Brain pericyte (primary cell): ENCODE measurements around the gene CASK.
"Not testable (repeated sequence)": the region's sequence is repeated elsewhere in the genome, so short reads cannot be mapped to it uniquely, and the experiment has no call there.

Source experiments
- DNase-seq: peaks from one replicate; pipeline ENCODE4 v3.0.0-alpha.2; 2012; ENCODE audit warnings: low read depth, low spot score

Gene CASK

DNA sequence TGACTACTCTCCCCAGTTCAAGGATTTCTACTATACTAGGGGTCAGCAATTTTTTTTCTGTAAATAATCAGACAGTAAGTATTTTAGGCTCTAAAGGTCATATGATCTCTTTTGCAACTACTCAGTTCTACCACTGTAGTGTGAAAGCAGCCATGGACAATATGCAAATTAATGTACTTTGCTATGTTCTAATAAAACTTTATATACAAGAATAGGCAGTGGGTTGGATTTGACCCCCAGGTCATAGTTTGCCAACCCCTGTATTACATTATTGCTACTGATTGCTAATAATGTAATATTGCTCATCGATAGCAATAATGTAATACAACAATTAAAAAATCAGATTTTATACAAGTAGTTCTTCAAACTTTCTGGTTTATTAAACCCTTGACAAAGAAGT, 293.8 kb downstream of the CASK start:
- no peak for DNase-seq

DNA sequence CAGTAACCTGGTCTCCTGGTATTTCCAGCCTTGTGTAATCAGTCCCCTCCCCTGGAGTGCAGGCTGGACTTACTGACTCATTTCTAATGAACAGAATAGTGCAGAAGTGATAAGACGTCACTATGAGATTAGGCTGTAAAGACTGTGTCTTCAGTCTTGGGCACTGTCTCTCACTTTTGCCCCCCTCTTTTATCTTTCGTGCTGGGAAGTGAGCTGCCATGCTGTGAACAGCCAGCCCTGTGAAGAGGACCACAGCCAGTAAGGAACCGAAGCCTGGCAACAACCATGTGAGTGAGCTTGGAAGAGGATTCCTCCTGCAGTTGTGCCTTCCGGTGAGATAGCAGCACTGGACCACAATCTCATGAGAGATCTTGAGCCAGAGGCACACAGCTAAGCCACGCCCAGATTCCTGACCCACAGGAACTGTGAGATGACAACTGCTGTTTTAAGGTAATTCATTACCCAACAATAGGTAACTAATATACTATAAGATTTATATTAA, 302.1 kb downstream of the CASK start:
- DNase-seq: no peak

DNA sequence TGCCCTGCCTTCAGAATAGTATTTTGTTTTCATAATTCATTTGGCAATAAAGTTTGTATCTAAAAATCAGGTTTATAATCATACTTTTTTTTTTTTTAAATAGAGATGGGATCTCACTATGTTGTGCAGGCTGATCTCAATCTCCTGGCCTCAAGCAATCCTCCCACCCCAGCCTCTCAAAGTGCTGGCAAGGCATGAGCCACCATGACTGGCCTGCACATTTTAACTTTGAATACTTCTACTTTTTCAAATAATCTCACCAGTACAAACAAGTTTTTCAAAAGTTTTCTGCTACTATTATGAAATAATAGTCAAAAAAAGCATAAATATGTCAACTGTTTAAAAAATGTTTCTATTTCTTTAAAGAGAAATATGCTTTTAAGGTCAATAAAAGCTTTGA, 304.1 kb downstream of the CASK start:
- no peak for DNase-seq

DNA sequence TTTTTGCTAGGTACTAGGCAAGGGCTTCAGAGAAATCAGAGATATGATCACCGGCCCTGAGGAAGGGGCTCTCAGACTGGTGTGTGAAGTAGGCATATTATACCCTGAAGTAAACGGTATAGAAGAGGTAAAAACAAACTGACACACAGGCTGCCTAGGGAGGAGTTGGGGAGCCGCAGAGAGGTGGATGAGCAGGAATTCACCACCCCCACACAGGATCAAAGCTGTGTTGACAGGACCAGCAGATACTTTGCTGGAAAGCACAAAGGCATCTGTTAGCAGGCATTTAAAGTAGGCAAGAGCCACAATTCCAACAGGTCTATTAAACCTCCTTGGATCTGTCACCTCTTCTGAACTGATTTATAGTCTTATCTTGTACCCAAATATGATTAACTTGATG, 306.4 kb downstream of the CASK start:
- no peak for DNase-seq

DNA sequence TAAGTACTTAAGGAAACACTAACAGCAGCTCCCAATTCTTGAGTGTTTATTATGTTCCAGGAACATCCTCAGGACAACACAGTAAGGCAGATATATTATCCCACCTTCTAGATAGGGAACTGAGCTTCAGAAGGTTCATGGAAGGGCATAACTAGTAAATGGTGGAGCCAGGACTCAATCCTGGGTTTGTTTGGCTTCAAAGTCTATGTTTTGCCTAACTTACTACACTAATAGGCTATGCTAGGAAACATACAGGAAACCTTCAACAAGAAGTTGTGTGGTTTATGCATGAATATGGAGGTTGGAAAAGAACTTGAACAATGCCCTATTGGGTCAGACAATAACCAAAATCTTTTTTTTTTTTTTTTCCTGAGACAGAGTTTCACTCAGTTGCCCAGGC, 307.1 kb downstream of the CASK start:
- DNase-seq: no peak

DNA sequence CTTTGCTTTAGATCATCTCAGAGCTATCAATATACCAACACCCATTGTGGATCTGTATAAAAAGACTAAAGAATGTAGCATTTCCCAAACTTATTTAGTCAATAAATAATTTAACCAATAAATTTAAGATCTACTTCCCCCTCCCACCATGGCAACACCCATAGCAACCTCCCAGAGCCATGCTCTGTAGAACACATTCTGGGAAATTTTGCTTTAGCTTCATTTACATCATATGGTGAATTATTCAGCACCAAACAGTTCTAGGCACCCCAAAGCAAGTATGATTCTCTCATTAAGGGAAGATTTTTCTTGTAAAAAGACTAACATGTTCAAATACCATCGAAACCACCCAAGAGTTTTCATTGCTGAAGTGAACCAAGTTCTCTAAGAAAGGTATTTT, 315.1 kb downstream of the CASK start:
- no peak for DNase-seq

DNA sequence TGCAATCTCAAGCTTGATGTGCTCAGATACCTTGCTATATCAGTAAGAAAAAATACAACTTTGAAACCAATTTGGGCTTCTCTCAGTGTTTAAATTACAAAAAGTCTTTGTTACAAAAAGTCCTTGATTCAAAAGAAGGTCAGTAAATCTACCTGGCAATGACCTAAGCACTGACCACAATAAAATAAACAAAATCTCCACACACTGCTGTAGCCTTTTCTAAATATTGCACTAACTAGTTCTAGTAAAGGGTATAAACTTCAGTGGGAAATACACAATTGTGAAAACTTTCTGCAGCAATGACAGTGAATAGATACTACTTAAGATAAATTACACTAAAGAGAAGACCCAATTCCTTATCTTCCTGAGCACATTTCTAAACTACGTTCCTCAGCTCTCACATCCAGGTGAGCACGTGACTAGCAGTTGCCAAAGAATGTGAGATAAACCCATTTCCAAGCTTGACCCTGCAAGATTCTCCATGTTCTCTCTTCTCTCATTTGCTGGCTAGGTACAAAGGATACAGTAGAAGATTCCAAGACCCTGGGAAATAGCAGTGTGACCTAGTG, 316.0 kb downstream of the CASK start:
- no peak for DNase-seq

DNA sequence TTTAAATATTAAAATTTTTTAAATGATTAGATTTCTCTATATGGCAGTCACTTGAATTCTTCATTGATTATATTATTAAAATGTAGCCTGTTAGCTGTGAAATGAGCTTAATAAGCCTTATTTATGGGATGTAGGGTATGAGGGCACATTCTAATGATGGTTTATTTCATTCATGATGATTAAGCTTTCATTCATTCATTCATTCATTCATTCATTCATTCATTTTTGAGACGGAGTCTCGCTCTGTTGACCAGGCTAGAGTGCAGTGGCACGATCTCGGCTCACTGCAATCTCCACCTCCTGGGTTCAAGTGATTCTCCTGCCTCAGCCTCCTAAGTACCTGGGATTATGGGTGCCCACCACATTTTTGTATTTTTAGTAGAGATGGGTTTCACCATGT, 317.3 kb downstream of the CASK start:
- DNase-seq: not testable (repeated sequence)

DNA sequence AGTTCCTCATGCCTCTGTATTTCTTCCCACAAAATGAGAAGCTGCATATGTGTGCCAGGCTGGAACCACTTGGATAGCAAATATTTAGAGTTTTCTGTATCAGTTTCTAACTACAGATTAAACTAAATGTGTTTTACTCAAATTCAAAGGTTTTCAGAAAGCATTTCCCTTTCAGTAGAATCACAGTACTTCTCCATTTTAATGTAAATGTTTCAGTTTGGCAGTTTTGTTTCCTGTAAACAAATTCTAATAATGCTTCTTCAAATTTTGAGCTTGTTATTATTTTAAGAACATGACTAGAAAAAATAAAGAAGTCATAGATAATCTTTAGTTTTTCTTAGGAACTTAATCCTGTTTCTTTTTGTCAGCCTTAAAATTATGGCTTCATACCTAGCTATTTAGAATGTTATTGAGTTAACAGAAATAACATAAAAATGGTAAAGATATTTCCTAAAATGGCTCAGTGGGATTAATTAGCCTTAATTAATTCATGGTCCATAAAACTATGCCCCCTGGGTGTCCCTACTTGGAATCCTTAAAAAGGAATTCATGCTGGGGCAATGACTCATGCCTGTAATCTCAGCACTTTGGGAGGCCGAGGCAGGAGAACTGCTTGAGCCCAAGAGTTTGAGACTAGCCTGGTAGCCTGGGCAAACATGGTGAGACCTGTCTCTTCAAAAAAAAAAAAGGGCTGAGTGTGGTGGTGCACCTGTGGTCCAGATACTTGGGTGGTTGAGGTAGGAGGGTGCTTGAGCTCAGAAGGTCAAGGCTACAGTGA, 318.4 kb downstream of the CASK start:
- no peak for DNase-seq

DNA sequence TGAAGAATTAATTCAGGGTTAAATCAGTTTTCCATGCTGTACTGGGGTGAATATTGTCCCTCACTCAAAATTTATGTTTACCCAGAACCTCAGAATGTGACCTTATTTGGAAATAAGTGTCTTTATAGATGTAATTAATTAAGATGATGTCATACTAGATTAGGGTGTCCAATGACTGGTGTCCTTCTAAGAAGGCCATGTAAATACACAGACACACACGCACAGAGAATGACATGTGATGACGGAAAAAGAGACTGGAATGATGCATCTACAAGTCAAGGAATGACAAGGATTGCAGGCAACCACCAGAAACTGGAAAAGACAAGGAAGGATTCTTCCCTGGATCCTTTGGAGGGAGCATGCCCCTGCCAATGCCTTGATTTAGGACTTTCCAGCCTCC, 319.2 kb downstream of the CASK start:
- DNase-seq: no peak

DNA sequence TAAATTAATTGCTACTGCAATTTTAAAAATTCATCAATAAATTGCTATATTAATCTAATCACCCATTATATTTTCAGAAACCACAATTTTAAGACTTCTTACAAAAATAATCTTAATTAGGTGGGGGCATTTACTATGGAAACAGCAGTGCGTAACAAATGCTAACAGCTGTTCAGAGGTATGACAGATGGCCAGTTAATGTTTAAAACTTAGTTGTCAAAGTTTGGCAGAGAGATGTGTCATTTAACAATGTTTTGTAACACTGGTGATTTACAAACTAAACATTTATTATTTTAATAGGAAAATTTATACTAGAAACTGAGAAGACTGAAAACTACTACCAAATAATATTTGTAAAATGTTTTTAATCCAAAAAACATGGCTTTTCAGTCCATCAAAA, 319.8 kb downstream of the CASK start:
- DNase-seq: no peak

DNA sequence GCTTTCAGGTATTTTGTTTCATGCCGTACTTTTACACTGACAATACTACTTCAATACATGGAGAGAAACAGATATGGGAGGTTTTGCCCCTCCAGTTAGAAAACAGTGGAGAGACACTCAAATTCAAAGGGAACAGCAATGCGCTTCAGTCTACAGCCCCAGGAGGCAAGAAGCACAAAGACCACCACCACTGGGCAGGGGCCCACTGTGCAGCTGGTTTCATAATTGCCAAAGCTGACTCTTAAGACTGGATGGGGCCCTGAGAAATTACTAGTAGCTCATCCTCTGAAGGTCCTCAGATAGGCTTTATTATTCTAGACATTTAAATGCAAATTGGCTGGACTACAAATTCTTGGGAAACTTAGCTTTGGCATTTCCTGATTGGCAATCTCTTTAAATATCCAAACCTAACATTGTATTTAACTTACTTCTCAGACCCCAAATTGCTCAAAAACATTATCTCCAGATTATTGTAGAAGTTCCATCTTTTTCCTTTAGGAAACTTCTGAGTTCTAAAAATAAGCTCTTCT, 320.5 kb downstream of the CASK start:
- DNase-seq: no peak

DNA sequence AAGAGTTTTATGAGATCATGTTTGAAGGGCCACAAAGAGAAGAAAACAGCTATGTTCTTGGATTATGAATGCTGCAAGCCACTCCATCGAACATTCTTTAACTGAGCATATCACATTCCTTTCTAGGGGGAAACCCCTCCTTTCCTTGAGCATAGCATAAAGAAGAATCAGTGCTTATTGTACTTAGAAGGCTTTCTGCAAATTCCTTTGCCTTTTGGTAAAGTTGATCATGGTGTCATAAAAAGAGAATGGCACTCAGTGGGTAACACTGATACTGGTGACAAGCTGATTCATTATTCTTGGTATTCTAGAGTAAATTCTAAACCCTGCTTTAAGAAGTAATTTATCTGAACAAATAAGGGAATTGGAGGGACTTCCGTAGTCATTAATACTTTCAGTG, 323.1 kb downstream of the CASK start:
- no peak for DNase-seq

DNA sequence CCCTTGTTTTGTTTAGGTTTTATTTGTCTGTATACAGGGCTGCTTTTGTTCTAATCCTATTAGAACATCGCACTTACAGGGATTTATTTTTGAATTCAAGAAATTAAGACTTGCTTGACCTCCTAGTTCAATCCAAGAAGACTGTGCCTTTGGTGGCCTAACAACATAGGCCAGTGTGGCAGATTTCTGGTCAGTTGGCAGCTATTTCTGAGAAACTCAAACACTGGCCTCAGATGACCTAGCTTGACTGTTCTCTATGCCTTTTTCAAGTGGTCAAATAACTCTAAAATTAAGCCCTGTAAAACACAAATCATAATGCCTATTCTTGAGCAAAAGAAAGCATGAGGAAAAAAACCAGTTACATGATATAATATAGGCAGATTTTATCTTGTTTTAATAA, 323.8 kb downstream of the CASK start:
- no peak for DNase-seq

DNA sequence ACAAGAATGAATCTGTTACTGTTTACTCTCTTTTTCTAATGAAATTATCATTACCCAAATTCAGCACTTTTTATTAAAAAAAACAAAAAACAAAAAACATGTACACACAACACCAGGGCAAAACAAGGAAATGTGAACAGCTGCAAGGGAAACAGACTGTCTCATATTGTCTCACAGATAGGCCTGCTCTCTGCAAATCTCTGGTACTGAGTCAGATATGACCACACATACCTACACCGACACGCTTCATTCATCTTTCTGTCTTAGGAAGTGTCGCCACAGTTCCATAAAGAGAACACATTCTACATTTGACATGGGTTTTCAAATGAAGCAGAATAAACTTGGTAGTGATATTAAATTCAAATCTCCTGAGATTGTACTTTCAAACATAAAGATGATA, 326.8 kb downstream of the CASK start:
- no peak for DNase-seq

DNA sequence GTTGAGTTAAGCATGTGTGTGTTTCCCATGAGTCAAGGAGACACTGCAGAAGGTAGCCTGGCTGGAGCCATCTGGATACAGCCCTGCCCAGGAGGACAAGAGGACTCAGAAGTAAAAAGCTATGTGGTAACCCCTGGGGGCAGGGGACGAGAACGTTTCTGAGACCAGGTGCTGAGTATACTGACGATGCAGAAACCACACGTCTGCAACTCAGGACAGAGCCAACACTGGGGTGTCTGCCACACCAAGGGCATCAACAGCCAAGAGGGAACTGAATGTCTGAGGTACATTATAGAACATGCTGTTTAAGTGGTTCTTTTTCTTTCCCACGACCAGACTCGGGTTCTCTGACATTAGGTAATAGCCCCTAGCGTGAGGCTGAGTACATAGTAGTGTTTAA, 328.7 kb downstream of the CASK start:
- no peak for DNase-seq

DNA sequence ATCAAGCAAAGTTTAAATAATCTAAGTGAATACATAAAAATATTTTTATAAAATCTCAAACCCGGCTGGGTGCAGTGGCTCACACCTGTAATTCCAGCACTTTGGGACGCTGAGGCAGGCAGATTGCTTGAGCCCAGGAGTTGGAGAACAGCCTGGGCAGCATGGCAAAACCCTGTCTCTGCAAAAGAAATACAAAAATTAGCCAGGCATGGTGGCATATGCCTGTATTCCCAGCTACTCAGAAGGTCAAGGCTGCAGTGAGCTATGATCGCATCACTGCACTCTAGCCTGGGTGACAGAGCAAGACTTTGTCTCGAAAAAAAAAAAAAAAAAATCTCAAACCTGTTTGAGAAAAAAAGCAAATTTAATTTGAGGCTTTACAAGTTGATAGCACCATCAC, 331.4 kb downstream of the CASK start:
- no peak for DNase-seq

DNA sequence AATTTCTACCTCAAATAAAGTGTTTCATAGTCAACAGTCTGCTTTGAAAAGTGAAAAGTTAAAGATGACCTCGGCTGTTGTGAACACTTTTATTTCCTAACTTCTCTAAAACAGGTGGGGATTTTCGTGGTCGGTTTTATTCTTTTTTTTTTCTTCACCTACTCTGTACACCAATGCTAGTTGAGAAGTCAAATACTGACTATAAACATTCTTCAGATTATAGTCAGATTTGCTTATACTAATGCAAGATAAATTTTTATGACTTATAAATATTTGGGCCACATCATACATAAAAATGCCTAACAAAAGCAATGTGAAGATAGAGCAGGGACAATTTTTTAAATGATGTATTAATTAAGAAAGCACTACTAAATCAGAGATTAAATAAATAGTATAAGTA, 332.7 kb downstream of the CASK start:
- DNase-seq: no peak

DNA sequence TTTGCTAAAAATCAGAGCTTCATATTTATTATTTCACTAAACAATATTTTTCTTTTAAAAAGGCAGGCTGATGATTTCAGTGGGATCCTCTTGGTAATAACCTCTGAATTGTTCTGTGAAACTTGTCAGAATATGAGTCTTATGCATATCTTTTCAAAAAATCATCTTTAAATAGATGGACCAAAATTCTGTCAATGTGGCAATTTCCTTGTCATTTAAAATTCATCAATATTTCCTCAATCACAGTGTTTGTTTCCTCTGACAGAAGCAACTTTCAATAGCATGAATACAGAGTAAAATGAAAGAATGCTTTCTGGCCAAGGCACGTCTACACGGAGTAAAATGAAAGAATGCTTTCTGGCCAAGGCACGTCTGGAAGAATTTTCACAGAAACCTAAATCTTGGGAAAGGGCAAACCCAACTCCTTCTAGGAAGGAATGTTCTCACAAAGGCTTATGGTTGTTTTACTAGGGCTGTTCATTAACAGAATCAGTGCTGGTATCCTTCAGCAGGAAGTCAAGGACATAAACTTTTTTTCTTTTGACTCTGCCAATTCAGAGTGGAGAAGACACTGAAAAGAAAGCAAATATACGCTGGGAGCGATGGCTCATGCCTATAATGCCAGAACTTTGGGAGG, 333.6 kb downstream of the CASK start:
- no peak for DNase-seq

DNA sequence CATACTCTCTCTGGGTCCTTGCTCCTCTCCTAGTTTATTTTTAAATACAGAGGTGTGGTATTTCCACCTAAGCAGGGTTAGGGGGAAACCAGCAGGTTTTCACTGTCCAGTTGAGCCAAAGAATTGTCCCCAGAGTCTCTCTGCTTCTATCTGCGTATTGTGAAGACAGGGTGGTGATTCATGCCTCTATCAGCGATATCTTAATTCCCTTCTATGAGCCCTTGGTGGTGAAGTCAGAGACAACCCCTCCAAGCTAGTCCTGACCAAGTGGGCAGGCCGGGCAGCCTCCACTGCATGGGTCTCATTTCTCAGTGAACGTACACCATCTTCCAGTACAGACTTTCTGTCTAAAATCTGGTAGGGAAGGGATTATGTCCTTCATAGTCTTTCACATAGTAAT, 335.1 kb downstream of the CASK start:
- no peak for DNase-seq

DNA sequence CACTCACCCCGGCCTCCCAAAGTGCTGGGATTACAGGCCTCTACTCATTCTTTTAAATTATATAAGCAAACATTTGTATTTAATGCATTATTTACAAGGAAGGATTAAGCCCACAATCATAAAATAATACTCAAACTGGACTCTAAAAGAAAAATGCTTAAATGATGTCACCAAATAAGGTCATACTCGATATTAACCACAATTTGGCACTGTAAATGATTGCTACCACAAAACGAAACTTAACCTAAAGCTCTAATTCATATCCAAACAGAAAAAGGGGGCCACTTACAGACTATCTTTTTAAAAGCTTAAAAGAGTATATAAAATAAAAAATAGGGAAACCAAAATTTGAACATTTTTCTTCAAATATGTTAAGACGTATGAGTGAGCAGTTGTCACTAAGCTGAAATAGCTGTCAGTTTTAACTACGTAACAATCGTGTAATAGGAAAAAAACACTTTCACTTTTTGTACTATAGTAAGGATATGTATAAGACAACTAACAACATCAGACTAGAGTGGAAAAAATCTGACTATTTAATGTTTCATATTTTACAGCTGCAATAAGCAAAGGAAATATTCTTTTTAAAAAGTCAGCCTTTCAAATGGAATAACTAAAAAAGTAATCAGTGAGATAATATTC, 342.8 kb downstream of the CASK start:
- no peak for DNase-seq

DNA sequence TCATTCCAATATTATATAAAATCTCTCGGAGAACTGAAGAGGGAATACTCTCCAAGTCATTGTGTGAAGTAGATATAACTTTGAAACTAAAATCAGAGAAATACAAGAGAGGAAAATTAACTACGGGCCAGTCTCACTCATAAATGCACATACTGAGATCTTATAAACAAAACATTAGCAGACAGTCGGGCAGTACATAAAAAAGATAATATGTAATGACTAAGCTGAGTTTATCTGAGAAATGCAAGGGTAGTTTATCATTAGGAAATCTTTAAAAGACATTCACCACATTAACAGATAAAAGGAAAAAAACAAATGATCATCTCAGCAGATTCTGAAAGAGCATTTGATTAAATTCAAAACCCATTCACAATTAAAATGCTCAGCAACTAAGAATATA, 359.5 kb downstream of the CASK start:
- no peak for DNase-seq
